Effector memory CD4-positive, alpha-beta T cell (primary cell): ENCODE data around the gene CNP.

ENCODE experiments used
- DNase-seq, 3 donors: peaks; one replicate each; pipeline ENCODE4 v3.0.0-alpha.2; 2020
- H3K27ac ChIP-seq: 2 replicates; pipeline ENCODE4 v1.7.0; 2013; ENCODE audit warnings: mild to moderate bottlenecking, low read length, moderate library complexity; ENCODE audit not compliant: insufficient read depth, poor library complexity, severe bottlenecking
- H3K27me3 ChIP-seq: replicated peaks from 2 replicates; pipeline ENCODE4 v1.7.0; 2013; ENCODE audit warnings: mild to moderate bottlenecking, low read length; ENCODE audit not compliant: insufficient read depth, control insufficient read depth, poor library complexity, severe bottlenecking
- H3K36me3 ChIP-seq: 2 replicates; pipeline ENCODE4 v1.7.0; 2013; ENCODE audit warnings: mild to moderate bottlenecking, low read length, moderate library complexity; ENCODE audit not compliant: control insufficient read depth, insufficient read depth
- H3K4me1 ChIP-seq: 2 replicates; pipeline ENCODE4 v1.7.0; 2013; ENCODE audit warnings: low read length, mild to moderate bottlenecking; ENCODE audit not compliant: control insufficient read depth, insufficient read depth, poor library complexity, severe bottlenecking
- H3K4me3 ChIP-seq: 2 replicates; pipeline ENCODE4 v1.7.0; 2013; ENCODE audit warnings: low read length, low read depth, mild to moderate bottlenecking; ENCODE audit not compliant: insufficient read depth, poor library complexity, severe bottlenecking
- H3K9me3 ChIP-seq: 2 replicates; pipeline ENCODE4 v1.7.0; 2013; ENCODE audit warnings: mild to moderate bottlenecking, low read length, moderate library complexity; ENCODE audit not compliant: control insufficient read depth
- total RNA-seq, 3 donors: gene quantifications; one replicate each; lab custom pipeline; 2026; lab: John Stamatoyannopoulos, UW

CNP gene
- 26.6 to 41.8 (median 27.2) reads per million in 3 donors for total RNA-seq

GRCh38 chr17:41966463-41967140, at the start of gene CNP:
Gene CNP (plus strand): TSS chr17:41966795. CDS start chr17:41966885, 90 bp downstream.
- DNase-seq: peak; percentile 84 to 85 (median 84)
- Histone ChIP-seq H3K4me1 (peaks cover 22% of the 10 kb centered on the region), H3K36me3 (peaks cover 5% of the 10 kb centered on the region)

GRCh38 chr17:41917192-41917591, 49.4 kb upstream of the CNP start:
- no peaks in the 10 kb centered on the region for H3K27me3 ChIP-seq
- no peak overlapping the region for H3K4me3 ChIP-seq
- H3K4me1 ChIP-seq: peaks cover 9% of the 10 kb centered on the region

More at GRCh38 chr17:41966463-41967140, at the start of gene CNP:
- Histone ChIP-seq H3K27ac (peak within 1 kb of the TSS; percentile 75), H3K4me3 (peak within 1 kb of the TSS; percentile 85), H3K9me3 (no peaks in the 10 kb centered on the region), H3K27me3 (no peaks in the 10 kb centered on the region)

DNA sequence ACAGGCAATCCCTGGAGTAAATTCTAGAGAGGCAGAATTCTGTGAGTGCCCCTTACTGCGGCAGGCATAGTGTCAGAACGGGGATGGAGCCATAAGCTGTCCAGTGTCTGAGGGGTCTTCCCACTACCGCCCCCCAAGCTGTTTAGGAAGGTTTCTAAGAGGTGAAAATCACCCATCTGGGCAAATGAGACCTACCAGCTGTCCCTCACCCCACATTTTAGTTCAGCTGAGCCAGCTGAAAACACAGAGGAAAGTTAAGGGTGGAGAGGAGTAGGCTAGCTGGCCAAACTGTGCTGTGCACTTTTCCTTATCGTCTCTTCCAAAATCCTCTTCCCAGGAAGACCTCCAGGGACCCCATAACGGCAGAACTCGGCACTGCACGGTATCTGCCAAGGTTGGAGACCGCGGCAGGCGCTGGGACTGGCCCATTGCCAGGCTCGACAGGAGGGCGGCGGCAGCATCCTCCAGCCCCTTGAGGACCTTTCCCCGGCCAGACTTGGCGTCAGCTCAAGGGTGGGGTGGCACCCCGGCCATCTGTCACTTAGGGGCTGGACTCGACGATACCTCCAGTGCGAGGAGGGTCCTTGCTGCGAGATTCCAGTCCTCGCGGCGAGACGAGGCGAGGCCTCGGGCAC, 48.8 kb upstream of the CNP start:
- H3K27ac ChIP-seq: peak overlapping the region; percentile 82
- H3K9me3 ChIP-seq: no peaks in the 10 kb centered on the region
- peaks cover 12% of the 10 kb centered on the region for H3K36me3 ChIP-seq
- H3K4me1 ChIP-seq: peaks cover 9% of the 10 kb centered on the region
- peak overlapping the region; percentile 100 for H3K4me3 ChIP-seq
- H3K27me3 ChIP-seq: no peaks in the 10 kb centered on the region
- DNase-seq: peak in 1 of 3 donors; percentile 30

More at GRCh38 chr17:41917192-41917591, 49.4 kb upstream of the CNP start:
- H3K27ac ChIP-seq: no peak overlapping the region
- no peak for DNase-seq
- peaks cover 18% of the 10 kb centered on the region for H3K36me3 ChIP-seq
- no peaks in the 10 kb centered on the region for H3K9me3 ChIP-seq

DNA sequence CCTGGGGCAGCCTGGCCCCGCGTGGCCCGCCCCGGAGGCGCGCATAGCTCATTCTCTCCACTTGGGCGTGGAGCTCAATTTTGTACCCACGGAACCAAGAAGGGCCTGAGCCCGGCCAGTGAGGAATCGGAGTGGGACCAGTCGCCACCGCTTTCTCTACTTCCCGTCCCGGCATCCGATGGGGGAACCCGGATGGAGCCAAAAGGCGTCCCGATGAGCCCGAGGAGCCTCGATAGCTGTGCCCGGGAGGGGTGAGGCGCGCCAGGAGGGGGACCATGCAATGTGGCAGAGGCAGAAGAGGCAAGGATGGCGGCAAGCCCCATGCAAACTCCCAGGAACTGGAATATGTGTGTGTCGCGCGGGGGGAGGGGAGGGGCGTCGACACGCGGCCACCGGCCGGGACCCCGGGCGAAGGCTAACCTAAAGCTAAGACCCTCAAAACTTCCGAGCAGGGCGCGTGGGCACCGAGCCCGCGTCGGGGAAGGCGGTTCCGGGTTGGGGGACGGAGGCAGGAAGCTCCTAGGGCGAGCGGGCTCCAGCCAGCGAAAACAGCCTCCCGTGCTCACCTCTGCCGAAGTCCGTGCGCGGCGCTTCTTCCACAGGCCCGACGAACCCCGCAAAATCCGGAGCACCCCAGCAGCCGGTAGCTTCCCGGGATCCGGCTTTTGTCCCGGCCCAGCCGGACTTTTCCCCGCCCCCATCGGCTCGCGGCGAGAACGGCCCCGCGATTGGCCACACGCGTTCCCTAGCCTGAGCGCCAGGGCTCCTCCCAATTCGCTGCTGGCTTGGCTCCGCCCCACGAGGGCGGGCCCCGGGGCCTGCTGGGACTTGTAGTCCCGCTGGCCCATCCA, 48.1 kb upstream of the CNP start, which contains the start of gene ACLY:
Gene ACLY, minus strand, starts transcription at position 638 of the 851 bp plus-strand sequence. CDS start 5,078 bp downstream, outside the sequence.
- H3K27ac ChIP-seq: peak within 1 kb of the TSS; percentile 82
- peak within 1 kb of the TSS; percentile 100 for H3K4me3 ChIP-seq
- peak; percentile 90 to 93 (median 92) for DNase-seq
- peaks cover 5% of the 10 kb centered on the region for H3K36me3 ChIP-seq
- H3K27me3 ChIP-seq: no peaks in the 10 kb centered on the region
- H3K9me3 ChIP-seq: no peaks in the 10 kb centered on the region
- H3K4me1 ChIP-seq: peaks cover 9% of the 10 kb centered on the region

DNA sequence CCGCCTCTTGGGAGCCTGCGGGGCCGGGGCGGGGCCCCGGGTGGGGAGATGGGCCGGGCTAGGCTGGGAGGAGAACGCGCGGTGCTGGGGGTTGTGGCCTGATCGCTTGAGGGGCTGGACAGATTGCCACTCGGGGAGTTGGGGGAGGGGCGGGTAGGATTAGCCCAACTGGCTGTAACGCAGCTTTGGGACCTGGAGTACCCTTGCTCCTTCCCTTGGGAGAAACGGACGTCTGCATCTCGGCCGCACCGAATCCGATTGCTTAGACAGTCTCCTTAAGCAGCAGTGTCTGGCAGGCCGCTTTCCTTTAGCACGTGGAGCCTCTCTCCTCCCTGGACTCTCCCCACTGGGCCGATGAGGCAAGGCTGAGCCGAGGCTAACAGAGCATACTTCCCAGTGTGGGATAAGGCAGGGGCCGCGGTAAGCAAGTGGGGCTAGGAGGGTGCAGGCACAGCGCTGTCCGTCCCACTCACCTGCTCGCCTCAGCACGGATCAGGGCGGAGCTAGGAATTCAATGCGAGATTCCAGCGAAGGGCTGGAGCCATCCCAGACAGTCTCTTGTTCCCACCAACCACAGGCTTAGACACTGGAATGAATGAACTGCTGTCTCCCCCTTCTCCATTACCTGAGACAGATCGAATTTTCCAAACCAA, 47.3 kb upstream of the CNP start:
- Histone ChIP-seq H3K36me3 (no peaks in the 10 kb centered on the region), H3K4me3 (peak overlapping the region; percentile 100), H3K27ac (no peak overlapping the region), H3K4me1 (peaks cover 9% of the 10 kb centered on the region), H3K27me3 (no peaks in the 10 kb centered on the region), H3K9me3 (no peaks in the 10 kb centered on the region)
- DNase-seq: no peak

DNA sequence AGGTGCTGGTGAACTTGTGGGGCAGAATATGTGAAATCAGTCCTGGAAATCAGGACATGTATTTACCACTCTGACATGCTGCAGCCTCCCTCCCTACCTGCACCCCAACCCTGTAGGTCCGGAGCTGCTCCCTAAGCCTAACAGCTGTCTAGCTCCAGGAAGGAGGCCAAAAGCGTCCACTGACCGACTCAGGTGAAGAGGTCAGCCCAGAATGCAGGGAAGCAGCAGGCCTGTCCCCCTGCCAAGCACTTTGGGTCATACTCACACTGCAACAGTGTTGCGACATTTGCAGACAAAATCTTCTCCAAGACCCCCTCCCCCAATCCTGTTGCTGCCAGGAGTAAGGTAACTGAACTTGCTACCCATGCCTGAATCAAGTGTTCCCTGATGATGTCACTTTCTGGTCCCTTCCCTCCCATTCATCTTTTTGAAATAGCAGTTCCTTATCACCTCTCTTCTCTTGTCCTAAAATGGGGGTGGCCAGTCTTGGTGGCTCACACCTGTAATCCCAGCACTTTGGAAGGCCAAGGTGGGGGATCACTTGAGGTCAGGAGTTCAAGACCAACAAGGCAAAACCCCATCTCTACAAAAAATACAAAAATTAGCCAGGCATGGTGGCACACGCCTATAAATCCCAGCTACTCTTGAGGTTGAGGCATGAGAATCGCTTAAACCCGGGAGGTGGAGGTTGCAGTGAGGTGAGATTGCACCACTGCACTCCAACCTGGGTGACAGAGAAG, 46.6 kb upstream of the CNP start:
- DNase-seq: peak in 1 of 3 donors; percentile 3
- Histone ChIP-seq H3K4me1 (peaks cover 9% of the 10 kb centered on the region), H3K4me3 (no peak overlapping the region), H3K36me3 (no peaks in the 10 kb centered on the region), H3K27me3 (no peaks in the 10 kb centered on the region), H3K27ac (no peak overlapping the region), H3K9me3 (no peaks in the 10 kb centered on the region)

GRCh38 chr17:41920580-41920955, 46.0 kb upstream of the CNP start:
- H3K4me1 ChIP-seq: peaks cover 9% of the 10 kb centered on the region
- H3K27ac ChIP-seq: no peak overlapping the region
- no peaks in the 10 kb centered on the region for H3K36me3 ChIP-seq
- no peaks in the 10 kb centered on the region for H3K9me3 ChIP-seq
- H3K4me3 ChIP-seq: no peak overlapping the region
- DNase-seq: no peak
- H3K27me3 ChIP-seq: no peaks in the 10 kb centered on the region

DNA sequence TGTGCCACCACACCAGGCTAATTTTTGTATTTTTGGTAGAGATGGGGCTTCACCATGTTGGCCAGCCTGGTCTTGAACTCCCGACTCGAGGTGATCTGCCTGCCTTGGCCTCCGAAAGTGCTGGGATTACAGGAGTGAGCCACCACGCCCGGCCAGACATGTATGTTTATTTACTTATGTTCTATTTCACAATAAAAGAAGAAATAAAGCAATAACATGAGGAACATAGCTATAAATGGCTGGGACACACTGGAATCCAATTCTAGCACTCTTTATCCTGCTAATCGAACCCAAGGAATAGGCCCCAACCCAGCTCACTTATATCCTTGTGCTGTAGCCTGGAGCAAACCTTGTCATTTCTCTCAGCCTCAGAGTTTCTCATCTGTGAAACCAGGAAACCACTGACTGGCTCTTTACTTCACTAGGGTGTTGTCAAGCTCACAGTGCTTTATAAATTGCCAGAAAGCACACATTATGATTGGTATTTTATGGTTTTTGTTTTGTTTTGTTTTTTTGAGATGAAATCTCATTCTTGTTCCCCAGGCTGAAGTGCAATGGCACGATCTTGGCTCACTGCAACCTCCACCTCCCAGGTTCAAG, 40.5 kb upstream of the CNP start:
- Histone ChIP-seq H3K36me3 (no peaks in the 10 kb centered on the region), H3K9me3 (no peaks in the 10 kb centered on the region), H3K4me3 (no peak overlapping the region), H3K4me1 (peaks cover 5% of the 10 kb centered on the region), H3K27me3 (no peaks in the 10 kb centered on the region), H3K27ac (no peak overlapping the region)
- no peak for DNase-seq
